Measurements from ENCODE around the gene SMOC2.

DNA sequence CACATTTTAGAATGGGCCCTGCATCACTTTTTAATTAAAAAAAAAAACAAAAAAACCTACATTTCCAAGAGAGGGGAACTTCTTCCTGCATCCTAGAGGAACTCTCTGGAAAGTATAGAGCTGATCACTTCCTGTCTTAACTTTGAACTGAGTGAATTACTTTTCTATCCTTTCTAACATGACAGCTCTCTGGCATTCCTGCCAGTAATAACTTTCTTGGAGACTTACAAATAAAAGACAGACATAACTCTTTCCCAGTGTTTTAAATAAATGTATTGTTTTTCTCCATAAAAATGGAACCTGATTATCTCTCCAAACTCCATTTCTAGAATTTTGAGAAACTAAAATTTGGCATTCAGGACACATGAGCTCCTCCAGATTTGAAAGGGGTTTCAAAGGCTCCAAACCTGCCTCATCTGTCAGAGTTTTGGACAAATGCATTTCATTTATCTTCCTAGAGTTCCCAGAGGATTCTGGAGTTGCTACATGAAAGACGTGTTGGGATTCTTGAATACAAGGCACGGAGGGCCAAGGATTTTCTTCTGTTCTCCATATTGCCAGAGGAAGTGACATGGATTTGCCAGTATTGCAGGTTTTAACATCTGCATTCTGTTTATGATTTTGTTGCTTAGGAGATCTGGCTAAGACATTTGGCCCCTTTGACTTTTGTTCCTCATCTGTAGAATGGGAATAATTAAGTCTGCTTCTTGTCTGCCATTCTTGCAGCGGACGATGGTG, 2.0 kb upstream of the SMOC2 start:
- TF ChIP-seq, protein P1, sequence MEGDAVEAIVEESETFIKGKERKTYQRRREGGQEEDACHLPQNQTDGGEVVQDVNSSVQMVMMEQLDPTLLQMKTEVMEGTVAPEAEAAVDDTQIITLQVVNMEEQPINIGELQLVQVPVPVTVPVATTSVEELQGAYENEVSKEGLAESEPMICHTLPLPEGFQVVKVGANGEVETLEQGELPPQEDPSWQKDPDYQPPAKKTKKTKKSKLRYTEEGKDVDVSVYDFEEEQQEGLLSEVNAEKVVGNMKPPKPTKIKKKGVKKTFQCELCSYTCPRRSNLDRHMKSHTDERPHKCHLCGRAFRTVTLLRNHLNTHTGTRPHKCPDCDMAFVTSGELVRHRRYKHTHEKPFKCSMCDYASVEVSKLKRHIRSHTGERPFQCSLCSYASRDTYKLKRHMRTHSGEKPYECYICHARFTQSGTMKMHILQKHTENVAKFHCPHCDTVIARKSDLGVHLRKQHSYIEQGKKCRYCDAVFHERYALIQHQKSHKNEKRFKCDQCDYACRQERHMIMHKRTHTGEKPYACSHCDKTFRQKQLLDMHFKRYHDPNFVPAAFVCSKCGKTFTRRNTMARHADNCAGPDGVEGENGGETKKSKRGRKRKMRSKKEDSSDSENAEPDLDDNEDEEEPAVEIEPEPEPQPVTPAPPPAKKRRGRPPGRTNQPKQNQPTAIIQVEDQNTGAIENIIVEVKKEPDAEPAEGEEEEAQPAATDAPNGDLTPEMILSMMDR (conservative IDR thresholded peaks at IDR 0.05 in 1 of 2, IDR thresholded peaks at IDR 0.05 in 1 of 2; ENCODE audit: extremely low read depth in 1 of 2, insufficient read depth in 1 of 2, low read depth in 1 of 2, low read length in 2 of 2) = no peak
- TF ChIP-seq EZH2 (IDR thresholded peaks at IDR 0.05; ENCODE audit: borderline replicate concordance, low read length) = no peak

All from mammary epithelial cell (primary cell).